Neural cell (in vitro differentiated cells): ENCODE measurements around the gene NACC2. TPM values are rescaled to one million over a fixed set of nuclear protein-coding genes. Genes with fewer than 3 reads are reported as not detected.

Source experiments
- H2AFZ ChIP-seq: fragments of 200-600, 300-800 bp; sonication (generic), shearing (Covaris generic); 2 replicates; pipeline ENCODE4 v1.6.0; 2014; ENCODE audit warnings: low read depth, mild to moderate bottlenecking, antibody characterized with exemption, low read length, moderate library complexity
- H3F3A ChIP-seq: fragments of 200-600 bp; shearing (Covaris generic); 2 replicates; pipeline ENCODE4 v1.6.1; 2016; ENCODE audit warnings: mild to moderate bottlenecking, moderate library complexity, mixed read lengths, antibody characterized with exemption, low read length; ENCODE audit not compliant: insufficient read depth, poor library complexity, severe bottlenecking
- H3K27ac ChIP-seq: fragments of 200-600, 300-800 bp; sonication (generic), shearing (Covaris generic); 2 replicates; pipeline ENCODE4 v1.5.1; 2014; ENCODE audit warnings: mild to moderate bottlenecking, low read length, moderate library complexity
- H3K27me3 ChIP-seq: fragments of 300-800, 200-600 bp; sonication (generic), shearing (Covaris generic); 2 replicates; pipeline ENCODE4 v1.6.0; 2014; ENCODE audit warnings: mild to moderate bottlenecking, low read depth, low read length, moderate library complexity; ENCODE audit not compliant: insufficient read depth
- H3K36me3 ChIP-seq: fragments of 300-800, 200-600 bp; sonication (generic), shearing (Covaris generic); 2 replicates; pipeline ENCODE4 v1.5.1; 2014; ENCODE audit warnings: mild to moderate bottlenecking, antibody characterized with exemption, low read length, moderate library complexity; ENCODE audit not compliant: insufficient read depth
- H3K4me2 ChIP-seq: fragments of 300-800, 200-600 bp; sonication (generic), shearing (Covaris generic); 2 replicates; pipeline ENCODE4 v1.6.0; 2014; ENCODE audit warnings: mild to moderate bottlenecking, low read length
- H3K4me3 ChIP-seq: fragments of 300-800, 200-600 bp; sonication (generic), shearing (Covaris generic); 2 replicates; pipeline ENCODE4 v1.5.1; 2014; ENCODE audit warnings: mild to moderate bottlenecking, low read length, moderate library complexity
- H3K79me2 ChIP-seq: fragments of 200-600 bp; shearing (Covaris generic); replicated peaks from 2 replicates; pipeline ENCODE4 v1.6.0; 2014; ENCODE audit warnings: mild to moderate bottlenecking, low read length, moderate library complexity; ENCODE audit not compliant: insufficient read depth
- H3K9ac ChIP-seq: fragments of 300-800, 200-600 bp; sonication (generic), shearing (Covaris generic); 2 replicates; pipeline ENCODE4 v1.6.1; 2016; ENCODE audit warnings: mild to moderate bottlenecking, low read length, mixed read lengths
- H3K9me2 ChIP-seq: fragments of 200-600 bp; shearing (Covaris generic); 2 replicates; pipeline ENCODE4 v1.6.1; 2016; ENCODE audit warnings: mild to moderate bottlenecking, low read length, mixed read lengths; ENCODE audit not compliant: insufficient read depth
- H3K9me3 ChIP-seq: fragments of 200-600, 300-800 bp; sonication (generic), shearing (Covaris generic); 2 replicates; pipeline ENCODE4 v1.6.1; 2016; ENCODE audit warnings: mild to moderate bottlenecking, mixed run types, low read length, moderate library complexity, mixed read lengths
- H4K20me1 ChIP-seq: fragments of 200-600 bp; shearing (Covaris generic); 2 replicates; pipeline ENCODE4 v1.6.1; 2016; ENCODE audit warnings: mild to moderate bottlenecking, mixed run types; ENCODE audit not compliant: insufficient read depth
- MXI1 ChIP-seq: fragments of 450-650 bp; conservative IDR thresholded peaks from 2 replicates; pipeline ENCODE4 v1.6.1; 2014; ENCODE audit warnings: antibody characterized with exemption, mild to moderate bottlenecking; ENCODE audit not compliant: poor library complexity, severe bottlenecking
- POLR2AphosphoS5 ChIP-seq: IDR thresholded peaks from 2 replicates; pipeline ENCODE4 v1.6.1; 2012
- RAD21 ChIP-seq: fragments of 450-650 bp; conservative IDR thresholded peaks from 2 replicates; pipeline ENCODE4 v1.6.1; 2014; ENCODE audit warnings: antibody characterized with exemption, mild to moderate bottlenecking, moderate library complexity
- SMC3 ChIP-seq: fragments of 450-650 bp; conservative IDR thresholded peaks from 2 replicates; pipeline ENCODE4 v1.6.1; 2014; ENCODE audit warnings: antibody characterized with exemption, mild to moderate bottlenecking, moderate library complexity; ENCODE audit not compliant: poor library complexity
- TAF1 ChIP-seq: IDR thresholded peaks from 2 replicates; pipeline ENCODE4 v1.6.1; 2012; ENCODE audit warnings: low read depth
- polyA plus RNA-seq: library from polyadenylated mRNA; depleted of rRNA; stranded (reverse); fragments of >200 nt; gene quantifications from 2 replicates; pipeline ENCODE4 v1.2.3, GENCODE V29; 2014
- TF ChIP-seq, protein P1 (sequence below): IDR thresholded peaks from 2 replicates; pipeline ENCODE4 v1.6.1; 2012; ENCODE audit warnings: borderline replicate concordance
- TF ChIP-seq, protein P2 (sequence below): fragments of 450-650 bp; IDR thresholded peaks from 2 replicates; pipeline ENCODE4 v1.5.1; 2014; ENCODE audit warnings: antibody characterized with exemption, mild to moderate bottlenecking, moderate library complexity; ENCODE audit not compliant: poor library complexity, severe bottlenecking

NACC2 gene
- polyA plus RNA-seq, 1 donor from 2014 or later, result 1.7 TPM

DNA sequence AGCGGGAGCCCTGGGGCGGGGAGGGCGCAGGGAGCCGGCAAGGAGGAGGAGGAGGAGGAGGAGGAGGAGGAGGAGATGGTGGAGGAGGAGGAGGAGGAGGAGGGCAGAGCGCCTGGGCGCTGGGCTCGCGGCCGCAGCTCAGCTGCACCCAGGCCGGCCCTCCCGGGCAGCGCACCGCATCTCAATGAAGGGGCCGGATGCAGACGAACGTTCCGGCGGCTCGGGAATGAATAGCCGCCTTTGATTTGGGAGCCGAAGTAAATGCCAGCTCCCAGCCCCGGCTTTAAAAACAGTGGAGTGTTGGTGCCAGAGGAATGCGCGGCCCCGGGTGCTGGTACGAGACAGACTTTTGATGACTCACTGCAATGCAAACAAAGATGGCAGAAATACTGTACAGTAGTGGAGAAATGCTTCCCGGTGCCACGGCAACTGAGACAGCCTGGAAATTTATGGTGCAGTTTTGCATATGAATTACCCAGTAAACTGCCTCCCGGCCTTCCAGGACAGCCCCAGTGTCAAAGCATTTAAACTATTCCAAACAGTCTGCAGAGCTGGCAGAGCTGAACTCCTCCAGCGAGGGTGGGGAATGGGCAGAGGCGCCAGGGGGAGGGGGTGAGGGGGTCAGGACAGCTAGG is 43.1 kb downstream of the NACC2 start:
- Histone ChIP-seq H4K20me1 (no peaks in the 10 kb centered on the region), H3K79me2 (no peaks in the 10 kb centered on the region), H3K9ac (peak overlapping the region; percentile 71), H3K4me3 (peak overlapping the region; percentile 87), H3F3A (no peaks in the 10 kb centered on the region), H3K27me3 (peaks cover 4% of the 10 kb centered on the region), H3K36me3 (no peaks in the 10 kb centered on the region), H3K4me2 (peak overlapping the region; percentile 91), H3K27ac (peak overlapping the region; percentile 51), H3K9me3 (no peaks in the 10 kb centered on the region), H2AFZ (peak overlapping the region; percentile 40), H3K9me2 (no peaks in the 10 kb centered on the region)
- TF ChIP-seq RAD21 (peak; percentile 15), SMC3 (no peak), TAF1 (peak; percentile 1), POLR2AphosphoS5 (peak; percentile 47), MXI1 (peak; percentile 11)
- TF ChIP-seq, protein P1, sequence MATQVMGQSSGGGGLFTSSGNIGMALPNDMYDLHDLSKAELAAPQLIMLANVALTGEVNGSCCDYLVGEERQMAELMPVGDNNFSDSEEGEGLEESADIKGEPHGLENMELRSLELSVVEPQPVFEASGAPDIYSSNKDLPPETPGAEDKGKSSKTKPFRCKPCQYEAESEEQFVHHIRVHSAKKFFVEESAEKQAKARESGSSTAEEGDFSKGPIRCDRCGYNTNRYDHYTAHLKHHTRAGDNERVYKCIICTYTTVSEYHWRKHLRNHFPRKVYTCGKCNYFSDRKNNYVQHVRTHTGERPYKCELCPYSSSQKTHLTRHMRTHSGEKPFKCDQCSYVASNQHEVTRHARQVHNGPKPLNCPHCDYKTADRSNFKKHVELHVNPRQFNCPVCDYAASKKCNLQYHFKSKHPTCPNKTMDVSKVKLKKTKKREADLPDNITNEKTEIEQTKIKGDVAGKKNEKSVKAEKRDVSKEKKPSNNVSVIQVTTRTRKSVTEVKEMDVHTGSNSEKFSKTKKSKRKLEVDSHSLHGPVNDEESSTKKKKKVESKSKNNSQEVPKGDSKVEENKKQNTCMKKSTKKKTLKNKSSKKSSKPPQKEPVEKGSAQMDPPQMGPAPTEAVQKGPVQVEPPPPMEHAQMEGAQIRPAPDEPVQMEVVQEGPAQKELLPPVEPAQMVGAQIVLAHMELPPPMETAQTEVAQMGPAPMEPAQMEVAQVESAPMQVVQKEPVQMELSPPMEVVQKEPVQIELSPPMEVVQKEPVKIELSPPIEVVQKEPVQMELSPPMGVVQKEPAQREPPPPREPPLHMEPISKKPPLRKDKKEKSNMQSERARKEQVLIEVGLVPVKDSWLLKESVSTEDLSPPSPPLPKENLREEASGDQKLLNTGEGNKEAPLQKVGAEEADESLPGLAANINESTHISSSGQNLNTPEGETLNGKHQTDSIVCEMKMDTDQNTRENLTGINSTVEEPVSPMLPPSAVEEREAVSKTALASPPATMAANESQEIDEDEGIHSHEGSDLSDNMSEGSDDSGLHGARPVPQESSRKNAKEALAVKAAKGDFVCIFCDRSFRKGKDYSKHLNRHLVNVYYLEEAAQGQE, result peak; percentile 58
- TF ChIP-seq, protein P2, sequence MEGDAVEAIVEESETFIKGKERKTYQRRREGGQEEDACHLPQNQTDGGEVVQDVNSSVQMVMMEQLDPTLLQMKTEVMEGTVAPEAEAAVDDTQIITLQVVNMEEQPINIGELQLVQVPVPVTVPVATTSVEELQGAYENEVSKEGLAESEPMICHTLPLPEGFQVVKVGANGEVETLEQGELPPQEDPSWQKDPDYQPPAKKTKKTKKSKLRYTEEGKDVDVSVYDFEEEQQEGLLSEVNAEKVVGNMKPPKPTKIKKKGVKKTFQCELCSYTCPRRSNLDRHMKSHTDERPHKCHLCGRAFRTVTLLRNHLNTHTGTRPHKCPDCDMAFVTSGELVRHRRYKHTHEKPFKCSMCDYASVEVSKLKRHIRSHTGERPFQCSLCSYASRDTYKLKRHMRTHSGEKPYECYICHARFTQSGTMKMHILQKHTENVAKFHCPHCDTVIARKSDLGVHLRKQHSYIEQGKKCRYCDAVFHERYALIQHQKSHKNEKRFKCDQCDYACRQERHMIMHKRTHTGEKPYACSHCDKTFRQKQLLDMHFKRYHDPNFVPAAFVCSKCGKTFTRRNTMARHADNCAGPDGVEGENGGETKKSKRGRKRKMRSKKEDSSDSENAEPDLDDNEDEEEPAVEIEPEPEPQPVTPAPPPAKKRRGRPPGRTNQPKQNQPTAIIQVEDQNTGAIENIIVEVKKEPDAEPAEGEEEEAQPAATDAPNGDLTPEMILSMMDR, result no peak

DNA sequence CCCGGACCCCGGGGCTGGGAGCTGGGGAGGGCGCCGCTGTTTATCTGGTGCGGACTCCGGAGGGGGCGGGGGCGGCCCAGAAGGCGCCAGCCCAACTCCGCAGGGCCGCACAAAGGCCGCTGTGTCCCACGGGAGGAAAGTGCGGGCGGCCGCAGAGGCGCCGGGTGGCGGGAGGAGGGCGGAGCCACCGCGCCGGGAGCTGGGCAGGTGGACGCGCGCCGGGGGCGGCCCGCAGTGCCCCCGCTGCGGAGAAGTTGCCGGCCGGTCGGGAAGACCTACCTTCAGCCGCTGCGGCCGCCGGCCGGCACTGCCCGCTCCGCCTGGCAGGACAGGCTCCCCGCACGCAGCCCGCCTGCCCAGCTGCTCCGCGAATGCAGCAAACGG is 43.6 kb downstream of the NACC2 start:
- no peak overlapping the region for H3K27ac ChIP-seq
- H3K9me2 ChIP-seq, result no peaks in the 10 kb centered on the region
- H3K79me2 ChIP-seq, result no peaks in the 10 kb centered on the region
- H2AFZ ChIP-seq, result peak overlapping the region; percentile 40
- peak overlapping the region; percentile 71 for H3K9ac ChIP-seq
- H3K4me2 ChIP-seq, result peak overlapping the region; percentile 39
- H3F3A ChIP-seq, result no peaks in the 10 kb centered on the region
- peaks cover 4% of the 10 kb centered on the region for H3K27me3 ChIP-seq
- H3K4me3 ChIP-seq, result peak overlapping the region; percentile 87
- no peaks in the 10 kb centered on the region for H4K20me1 ChIP-seq
- peak; percentile 8 for TF ChIP-seq MXI1
- TF ChIP-seq, protein P1, result no peak
- H3K36me3 ChIP-seq, result no peaks in the 10 kb centered on the region
- H3K9me3 ChIP-seq, result no peaks in the 10 kb centered on the region
